ENCODE data around the gene STX4.
A peak's percentile ranks its signal among the peaks of the same experiment; 100 is the strongest.

Gene STX4

DNA sequence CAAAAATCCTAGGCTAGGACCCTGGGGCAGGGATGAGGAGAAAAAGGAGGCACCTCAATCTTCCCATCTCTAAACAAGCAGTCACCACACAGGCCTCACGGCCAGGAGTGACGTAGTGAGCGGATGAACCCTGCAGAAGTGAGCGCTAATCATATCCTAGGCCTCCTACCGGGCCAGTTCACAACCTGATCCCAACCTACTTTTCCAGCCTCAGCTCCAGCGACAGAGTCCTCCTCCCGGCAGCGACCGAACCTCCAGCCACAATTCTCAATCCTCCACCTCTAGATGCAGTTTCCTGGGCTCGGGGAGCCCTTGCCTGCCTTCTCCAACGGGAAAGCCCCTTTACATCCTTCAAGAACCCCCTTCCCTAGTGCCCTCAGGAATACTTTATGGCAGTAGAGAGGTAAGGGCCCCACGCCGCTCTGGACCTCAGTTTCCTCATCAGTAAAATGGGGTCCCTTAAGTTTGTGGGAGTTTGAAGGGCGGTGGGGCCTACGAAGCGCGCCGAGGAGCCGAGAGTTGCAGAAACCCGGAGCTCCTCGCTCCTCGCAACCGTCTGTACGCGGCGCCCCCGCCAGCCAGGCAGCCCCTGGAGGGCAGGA, 39.3 kb downstream of the STX4 start:
- DNase-seq (ENCODE audit: low spot score) = peak; percentile 33
- peak overlapping the region; percentile 93 for H3K27ac ChIP-seq
- POLR2A ChIA-PET (ENCODE audit: low non-redundant PET) = interaction anchor here (0.7 kb wide), 1 partner anchor 181 kb away, joined by 3 read pairs; no protein-coding TSS in a partner anchor
- TF ChIP-seq CTCF (conservative IDR thresholded peaks at IDR 0.05; ENCODE audit: low read depth) = no peak
- CTCF ChIA-PET = interaction anchor here (0.8 to 2.0 kb wide), 2 partner anchors 87 kb away, joined by 5 to 10 read pairs; partner anchors contain the start of gene HSD3B7

- no peak for TF ChIP-seq CTCF (conservative IDR thresholded peaks at IDR 0.05; ENCODE audit: low read depth)
- peak; percentile 92 for DNase-seq (ENCODE audit: low spot score)
- H3K27ac ChIP-seq = peak overlapping the region; percentile 93
- ChIA-PET CTCF (interaction anchor here (0.9 to 2.0 kb wide), 2 partner anchors 69 to 88 kb away, joined by 4 to 10 read pairs; partner anchors contain the start of gene HSD3B7), POLR2A (ENCODE audit: low non-redundant PET) (interaction anchor here (0.6 to 1.4 kb wide), 2 partner anchors 19 to 73 kb away, joined by 3 to 22 read pairs; no protein-coding TSS in a partner anchor)
Measured at GRCh38 chr16:31073142-31073969, 40.0 kb downstream of the STX4 start.

DNA sequence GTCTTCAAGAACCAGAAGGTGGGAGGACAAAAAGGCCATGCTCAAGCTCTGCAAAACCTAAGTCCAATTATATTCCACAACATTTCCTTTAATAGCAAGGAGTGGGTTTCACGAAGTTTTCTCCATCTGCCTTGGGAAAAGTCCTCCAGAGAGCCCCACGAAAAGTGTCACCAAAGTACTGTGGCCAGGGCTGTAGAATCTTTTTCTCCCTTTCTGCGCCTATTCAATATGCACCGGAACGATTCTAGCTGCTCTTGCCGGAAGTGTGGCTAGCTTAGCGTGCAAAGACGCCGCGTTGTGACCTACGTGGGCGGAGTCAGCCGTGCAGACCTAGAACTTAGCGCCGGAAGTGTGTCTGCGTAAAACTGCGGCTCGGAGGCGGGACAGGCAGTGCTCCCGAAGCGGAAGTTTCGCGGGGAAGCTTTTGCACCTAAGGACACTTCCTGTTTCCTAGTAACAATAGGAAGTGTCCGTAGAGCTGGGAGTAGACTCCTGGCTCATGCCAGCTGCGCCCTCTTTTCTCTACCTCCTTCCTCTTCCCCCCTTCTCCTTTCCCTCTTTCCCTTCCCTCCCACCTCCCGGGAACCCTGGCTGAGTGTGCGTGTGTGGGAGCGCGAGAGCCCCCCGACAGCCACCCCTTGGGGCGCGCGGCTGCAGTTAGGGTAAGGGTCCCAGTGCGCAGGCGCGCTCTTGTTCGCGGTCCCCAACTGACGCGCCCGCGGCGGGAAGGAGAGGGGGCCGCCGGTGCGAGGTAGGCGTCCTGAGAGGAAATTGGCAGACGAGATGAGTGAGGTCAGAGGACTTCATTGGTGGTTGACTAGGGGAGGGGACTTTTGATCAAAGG, 40.8 kb downstream of the STX4 start, which contains the start of the genes ZNF646 and ZNF668:
Gene ZNF646 (plus strand): TSS at position 453 of the 844 bp plus-strand sequence. CDS start 1,903 bp downstream, outside the sequence.
Gene ZNF668 (minus strand): TSS at position 271 of the 844 bp plus-strand sequence. CDS start 9,781 bp downstream, outside the sequence.
- CTCF ChIA-PET = interaction anchor here (0.9 to 2.0 kb wide), 2 partner anchors 68 to 89 kb away, joined by 4 to 10 read pairs; partner anchors contain the start of gene HSD3B7
- peak; percentile 96 for DNase-seq (ENCODE audit: low spot score)
- TF ChIP-seq CTCF (conservative IDR thresholded peaks at IDR 0.05; ENCODE audit: low read depth) = no peak
- H3K27ac ChIP-seq = peak within 1 kb of the TSS; percentile 93
- POLR2A ChIA-PET (ENCODE audit: low non-redundant PET) = interaction anchor here (0.6 to 1.4 kb wide), 3 partner anchors 10 to 72 kb away, joined by 3 to 22 read pairs (median 3); no protein-coding TSS in a partner anchor

GRCh38 chr16:31074814-31075183, 41.4 kb downstream of the STX4 start:
- no peak for TF ChIP-seq CTCF (conservative IDR thresholded peaks at IDR 0.05; ENCODE audit: low read depth)
- CTCF ChIA-PET = interaction anchor here (2.0 kb wide), 1 partner anchor 89 kb away, joined by 10 read pairs; the partner anchor contains the start of gene HSD3B7
- POLR2A ChIA-PET (ENCODE audit: low non-redundant PET) = interaction anchor here (0.9 kb wide), 1 partner anchor 9 kb away, joined by 3 read pairs; no protein-coding TSS in a partner anchor

GRCh38 chr16:31076319-31076718, 43.0 kb downstream of the STX4 start:
- H3K27ac ChIP-seq = no peak overlapping the region
- ChIA-PET CTCF (interaction anchor here (0.5 to 1.4 kb wide), 2 partner anchors 42 to 91 kb away, joined by 3 to 5 read pairs; partner anchors contain the start of gene HSD3B7), POLR2A (ENCODE audit: low non-redundant PET) (no interaction called here)
- DNase-seq (ENCODE audit: low spot score) = no peak
- TF ChIP-seq CTCF (conservative IDR thresholded peaks at IDR 0.05; ENCODE audit: low read depth) = no peak

More at GRCh38 chr16:31074814-31075183, 41.4 kb downstream of the STX4 start:
- peak overlapping the region; percentile 93 for H3K27ac ChIP-seq
- no peak for DNase-seq (ENCODE audit: low spot score)

Data from RWPE1 (cell line).